ENCODE data around the gene SLC24A3.
A peak's percentile ranks its signal among the peaks of the same experiment; 100 is the strongest.

Gene SLC24A3

DNA sequence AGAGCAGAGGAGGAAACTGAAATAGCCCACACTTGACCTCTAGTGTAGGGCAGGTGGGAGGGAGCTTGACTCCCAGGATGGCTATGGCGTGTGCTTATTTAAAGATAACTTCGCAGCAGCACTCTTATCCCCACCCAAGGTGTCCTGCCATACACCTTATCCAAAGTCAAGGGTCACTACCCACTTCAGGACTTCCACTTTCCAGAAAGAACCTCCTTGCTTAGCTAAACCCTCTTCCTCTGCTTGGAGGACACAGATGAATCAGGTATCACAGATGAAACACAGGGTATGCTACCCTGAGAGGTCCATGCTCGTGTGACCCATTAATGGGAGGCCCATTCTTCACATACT lies 547.9 kb downstream of the SLC24A3 start:
- no peak for DNase-seq

DNA sequence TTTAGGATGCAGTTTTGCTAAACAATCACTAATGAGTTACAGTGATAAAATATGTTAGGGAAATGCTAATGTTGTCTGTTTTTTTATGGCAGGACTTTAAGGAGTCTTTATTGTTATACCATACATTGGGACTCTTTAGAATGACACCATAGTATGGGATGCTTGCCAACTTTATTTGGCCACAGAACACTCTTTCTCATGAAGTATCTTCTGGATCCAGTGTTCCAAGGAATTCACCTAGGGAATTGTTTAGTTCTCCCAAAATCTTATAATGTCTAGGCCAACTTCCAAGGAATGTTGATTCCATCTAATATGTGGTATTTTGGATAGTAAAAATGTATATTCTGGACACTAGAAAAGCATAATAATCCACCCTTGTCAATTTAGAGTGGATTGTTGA lies 548.9 kb downstream of the SLC24A3 start:
- DNase-seq = no peak

DNA sequence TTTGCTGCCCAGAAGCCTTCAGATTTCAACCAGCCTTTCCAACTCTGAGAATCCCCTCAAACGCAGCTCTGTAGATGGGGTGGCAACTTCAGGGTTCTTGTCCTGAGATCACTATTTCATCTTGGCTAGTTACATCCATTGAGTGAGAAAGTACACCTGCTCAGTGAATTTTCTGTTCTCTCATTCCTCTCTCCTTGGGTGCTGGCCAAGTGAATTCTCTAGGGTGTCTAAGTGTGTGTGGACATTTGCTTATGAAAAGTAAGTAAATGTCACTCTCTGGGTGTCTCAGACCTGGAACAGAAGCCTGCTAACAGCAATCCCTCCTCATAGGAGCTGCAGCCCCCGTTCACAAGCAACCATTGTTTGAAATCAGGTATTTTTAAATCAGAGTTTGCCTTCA lies 549.4 kb downstream of the SLC24A3 start:
- DNase-seq = peak; percentile 40 to 60

DNA sequence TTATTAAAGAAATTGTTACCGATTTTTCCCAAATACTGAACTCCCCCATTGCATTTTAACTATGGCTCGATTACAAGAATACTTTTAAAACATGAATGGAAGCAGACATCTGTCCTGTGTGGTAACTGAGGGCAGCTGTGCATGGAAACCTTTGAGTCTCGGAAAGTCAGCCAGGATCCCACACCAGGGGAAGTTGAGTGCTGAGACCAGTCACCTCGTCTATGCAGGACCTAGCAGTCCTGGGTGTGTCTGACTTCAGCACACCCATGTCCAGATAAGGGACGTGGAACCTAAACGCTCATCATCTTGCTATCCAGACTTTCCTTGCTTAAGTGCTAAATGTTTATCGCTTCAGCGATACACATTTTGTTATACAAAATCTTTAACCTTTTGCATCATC lies 551.8 kb downstream of the SLC24A3 start:
- no peak for DNase-seq

DNA sequence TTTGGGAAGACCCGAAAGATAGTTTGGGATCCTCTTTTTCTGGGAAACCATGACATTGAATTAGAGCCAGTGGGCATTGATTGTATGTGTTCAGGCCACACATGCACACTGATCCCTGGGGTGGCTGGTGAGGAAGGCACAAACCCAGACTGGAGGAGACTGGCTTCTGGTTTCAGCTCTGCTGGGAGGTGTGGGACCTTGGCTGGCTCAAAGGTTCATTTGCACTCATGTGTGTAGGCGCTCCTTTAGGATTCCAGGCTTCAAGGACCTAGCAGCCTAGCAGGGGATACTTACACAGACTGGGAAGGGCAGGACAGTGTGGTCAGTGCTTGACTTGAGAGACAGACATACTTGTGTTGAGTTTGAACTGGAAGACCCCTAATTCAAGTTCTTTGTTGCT lies 552.8 kb downstream of the SLC24A3 start:
- no peak for DNase-seq

DNA sequence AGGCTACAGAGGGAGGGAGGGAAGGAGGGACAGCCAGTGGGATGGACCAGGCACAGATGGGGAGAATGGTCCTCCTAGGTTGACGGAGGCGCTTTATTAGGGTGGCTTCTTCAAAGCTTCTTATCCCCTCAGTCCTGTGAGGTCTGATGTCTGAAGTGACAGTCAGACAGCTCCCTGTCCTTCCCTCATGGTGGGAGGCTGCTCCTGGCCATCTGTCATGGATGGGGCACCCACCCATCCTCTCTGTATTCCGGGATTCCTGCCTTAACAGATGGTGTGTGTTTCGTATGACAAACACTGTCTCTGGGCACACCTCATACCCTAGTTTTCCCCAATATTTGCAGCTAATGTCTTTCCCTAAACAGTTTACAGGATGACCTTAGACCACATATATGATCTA lies 553.5 kb downstream of the SLC24A3 start:
- DNase-seq = no peak

DNA sequence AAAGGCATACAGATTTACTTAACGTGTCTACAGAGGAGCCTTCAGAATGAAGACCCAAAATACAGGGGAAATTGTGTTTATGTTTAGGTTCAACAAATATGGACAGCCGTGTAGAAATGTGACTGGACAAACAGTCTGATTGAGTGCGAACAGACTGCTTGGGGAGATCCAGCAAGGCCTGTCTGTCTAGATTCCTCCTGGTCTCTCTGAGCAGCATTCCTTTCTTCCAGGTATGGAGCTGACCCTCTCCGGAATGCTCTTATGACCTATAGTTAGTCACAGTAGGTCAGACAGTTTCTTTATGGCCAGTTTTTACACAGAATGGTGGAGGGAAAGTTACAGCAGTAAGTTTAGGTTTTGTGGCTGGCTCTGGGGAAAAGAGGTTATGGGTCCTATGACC lies 554.6 kb downstream of the SLC24A3 start:
- no peak for DNase-seq

DNA sequence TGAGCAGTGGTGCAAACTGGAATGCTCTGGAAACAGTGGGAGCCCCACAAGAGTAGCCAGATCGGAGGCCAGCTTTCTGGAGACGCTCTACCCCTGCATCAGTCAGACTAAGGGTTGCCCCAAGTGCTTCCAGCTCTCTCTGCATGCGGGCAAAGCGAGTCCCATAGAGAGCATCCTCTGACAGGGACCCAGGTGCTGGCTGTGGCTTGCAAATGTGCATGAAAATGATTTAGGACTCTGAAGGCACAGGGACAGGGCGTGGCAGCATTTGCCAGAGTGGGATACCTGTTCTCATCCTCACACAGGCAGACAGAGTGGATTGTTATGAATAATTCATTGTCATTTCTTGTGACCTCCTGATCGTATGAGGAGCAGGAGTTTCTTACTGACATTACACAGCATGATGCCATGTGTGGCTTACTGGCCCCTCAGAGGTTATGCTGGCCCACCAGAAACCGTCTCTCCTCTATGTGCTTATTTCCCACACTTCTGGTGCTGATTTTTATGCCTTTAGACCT lies 555.9 kb downstream of the SLC24A3 start:
- DNase-seq = peak; percentile 95 to 97

DNA sequence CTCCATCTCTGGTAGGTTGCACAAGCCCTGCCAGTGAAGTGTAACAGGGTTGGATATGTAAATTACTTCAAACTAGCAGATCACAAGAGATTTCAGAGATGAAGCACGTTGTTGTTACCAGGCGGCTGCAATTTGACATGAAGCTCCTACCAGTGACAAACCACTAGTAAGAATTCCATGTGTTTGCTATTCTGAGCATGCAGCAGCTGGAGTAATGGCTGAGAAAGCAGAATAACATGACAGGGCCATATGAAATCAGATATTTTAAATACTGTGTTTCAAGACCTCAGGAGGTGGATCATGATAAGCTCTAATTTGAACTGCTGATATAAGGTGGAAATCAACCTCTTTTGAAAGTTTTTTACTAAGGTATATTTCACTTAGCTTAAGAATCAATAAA lies 557.1 kb downstream of the SLC24A3 start:
- peak; percentile 14 to 64 for DNase-seq

DNA sequence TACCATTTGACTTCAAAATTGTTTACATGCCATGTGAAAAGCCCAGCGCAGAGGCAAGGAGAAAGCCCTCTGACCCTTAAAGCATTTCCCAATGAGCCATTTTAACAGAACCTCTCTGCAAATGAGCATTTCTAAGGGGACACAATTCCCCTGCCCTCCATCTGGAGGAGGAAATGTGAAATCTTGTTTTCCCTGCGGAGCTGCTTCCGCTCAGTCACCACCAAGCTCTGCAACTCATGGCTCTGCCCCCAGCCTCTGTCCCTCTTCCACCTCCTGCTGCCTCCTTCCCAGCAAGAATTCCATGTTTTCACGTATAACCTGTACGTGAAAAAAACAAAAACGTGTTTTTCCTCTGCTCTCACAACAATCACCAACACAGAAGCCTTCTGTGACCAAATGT lies 557.9 kb downstream of the SLC24A3 start:
- DNase-seq = no peak

DNA sequence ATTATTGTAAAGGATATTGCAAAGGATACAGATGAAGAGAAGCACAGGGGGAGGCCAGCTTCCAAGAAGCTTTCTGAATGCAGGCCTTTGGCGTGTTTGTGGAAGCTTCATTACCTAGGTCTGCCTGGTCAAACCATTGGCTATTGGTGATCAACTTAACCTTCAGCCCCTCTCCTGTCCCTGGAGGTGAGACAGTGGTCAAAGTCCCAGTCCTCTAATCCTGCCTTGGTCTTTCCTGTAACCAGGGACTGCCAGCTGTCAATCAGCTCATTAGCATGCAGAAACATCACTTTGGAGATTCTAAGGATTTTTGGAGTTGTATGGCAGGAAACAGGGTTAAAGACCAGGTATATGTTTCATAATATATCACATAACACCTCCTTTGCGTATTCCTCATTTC lies 558.6 kb downstream of the SLC24A3 start:
- no peak for DNase-seq

Data from NCI-H526 (cell line).